HEK293T (cell line): ENCODE data around the gene HOXB3.
A peak's percentile ranks its signal among the peaks of the same experiment; 100 is the strongest.

Source experiments
- CTCF ChIA-PET: fragments of 350-600 bp; formaldehyde crosslinking; extraction: SDS; loops from one replicate; lab custom pipeline; 2021; ENCODE audit warnings: antibody characterized with exemption, inconsistent platforms; lab: Yijun Ruan, JAX
- POLR2A ChIA-PET: fragments of 350-600 bp; formaldehyde crosslinking; extraction: SDS; loops from one replicate; lab custom pipeline; 2020; ENCODE audit warnings: antibody characterized with exemption, inconsistent platforms; lab: Yijun Ruan, JAX
- DNase-seq: peaks from one replicate; pipeline ENCODE4 v3.0.0; 2012; ENCODE audit warnings: mixed read lengths; ENCODE audit errors: extremely low spot score
- ARNT ChIP-seq: fragments of 450-650 bp; IDR thresholded peaks from 2 replicates; pipeline ENCODE4 v1.6.1; 2017; ENCODE audit warnings: mild to moderate bottlenecking
- BHLHE40 ChIP-seq: fragments of 450-650 bp; IDR thresholded peaks from 2 replicates; pipeline ENCODE4 v1.6.1; 2016; ENCODE audit warnings: mild to moderate bottlenecking, moderate library complexity, borderline replicate concordance
- CTBP1 ChIP-seq: fragments of 450-650 bp; IDR thresholded peaks from 2 replicates; pipeline ENCODE4 v1.6.1; 2016; ENCODE audit warnings: borderline replicate concordance
- ELF4 ChIP-seq: fragments of 450-650 bp; IDR thresholded peaks from 2 replicates; pipeline ENCODE4 v1.6.1; 2017; ENCODE audit warnings: antibody characterized with exemption
- FOXA1 ChIP-seq: fragments of 450-650 bp; IDR thresholded peaks from 2 replicates; pipeline ENCODE4 v1.6.1; 2016; ENCODE audit warnings: mild to moderate bottlenecking
- FOXK2 ChIP-seq: fragments of 450-650 bp; IDR thresholded peaks from 2 replicates; pipeline ENCODE4 v1.6.1; 2016; ENCODE audit warnings: mild to moderate bottlenecking
- FOXM1 ChIP-seq: fragments of 450-650 bp; IDR thresholded peaks from 2 replicates; pipeline ENCODE4 v1.6.1; 2017; ENCODE audit warnings: mild to moderate bottlenecking, borderline replicate concordance
- HDGF ChIP-seq: fragments of 450-650 bp; IDR thresholded peaks from 2 replicates; pipeline ENCODE4 v1.6.1; 2017; ENCODE audit warnings: antibody characterized with exemption, borderline replicate concordance
- L3MBTL2 ChIP-seq: fragments of 450-650 bp; conservative IDR thresholded peaks from 2 replicates; pipeline ENCODE4 v1.6.1; 2016; ENCODE audit warnings: mild to moderate bottlenecking
- LEF1 ChIP-seq: fragments of 450-650 bp; IDR thresholded peaks from 2 replicates; pipeline ENCODE4 v1.6.1; 2017; ENCODE audit warnings: mild to moderate bottlenecking, borderline replicate concordance
- NFRKB ChIP-seq: fragments of 450-650 bp; IDR thresholded peaks from 2 replicates; pipeline ENCODE4 v1.6.1; 2016; ENCODE audit warnings: mild to moderate bottlenecking, moderate library complexity
- SP1 ChIP-seq: fragments of 450-650 bp; IDR thresholded peaks from 2 replicates; pipeline ENCODE4 v1.6.1; 2017
- SUZ12 ChIP-seq: fragments of 450-650 bp; IDR thresholded peaks from 2 replicates; pipeline ENCODE4 v1.6.1; 2016; ENCODE audit warnings: mild to moderate bottlenecking
- TARDBP ChIP-seq: fragments of 450-650 bp; IDR thresholded peaks from 2 replicates; pipeline ENCODE4 v1.6.1; 2016
- ZNF384 ChIP-seq: fragments of 450-650 bp; IDR thresholded peaks from 2 replicates; pipeline ENCODE4 v1.6.1; 2016
- TF ChIP-seq, protein P1 (sequence below): fragments of 450-650 bp; IDR thresholded peaks from 2 replicates; pipeline ENCODE4 v1.6.1; 2016

HOXB3 gene

DNA sequence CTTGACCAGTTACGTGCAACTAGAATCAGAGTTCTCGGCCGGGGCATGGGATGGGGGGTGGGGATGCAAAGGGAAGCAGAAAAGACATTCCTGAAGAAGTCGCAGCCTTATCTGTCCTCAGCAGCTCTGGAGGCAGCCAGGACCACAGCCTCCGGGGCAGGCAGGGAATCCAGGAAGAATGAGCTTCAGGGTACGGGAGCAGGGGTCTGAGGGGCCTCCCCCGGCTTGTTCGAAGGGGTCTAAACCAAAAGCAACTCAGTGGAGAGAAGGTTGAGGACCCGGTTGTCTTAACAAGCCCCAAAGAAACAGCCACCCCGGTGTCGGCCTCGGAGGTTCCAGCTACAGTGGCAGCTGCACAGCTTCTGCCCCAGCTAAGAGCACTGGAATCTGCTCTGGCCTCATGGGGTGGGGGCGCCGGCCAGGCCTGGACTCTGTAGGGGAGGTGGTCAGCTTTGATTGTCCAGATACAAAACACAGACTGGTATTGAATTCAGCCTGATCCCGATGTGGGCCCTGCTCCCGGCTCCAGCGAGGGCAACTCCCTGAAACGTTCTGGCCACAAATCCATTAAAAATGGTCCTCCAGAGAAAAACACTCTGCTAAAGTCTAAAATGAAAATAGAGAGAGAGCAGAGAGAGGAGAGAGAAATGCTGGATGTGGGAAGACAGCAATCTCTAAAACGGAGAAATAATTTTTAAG lies 19.6 kb downstream of the HOXB3 start:
- ChIA-PET CTCF (no interaction called here), POLR2A (interaction anchor here (0.5 to 2.1 kb wide), 7 partner anchors 17 to 71 kb away, joined by 3 to 10 read pairs (median 4); partner anchors contain the start of gene HOXB9)
- DNase-seq: no peak
- no peak for TF ChIP-seq CTBP1
- TF ChIP-seq HDGF: no peak
- TF ChIP-seq FOXK2: no peak
- TF ChIP-seq, protein P1, sequence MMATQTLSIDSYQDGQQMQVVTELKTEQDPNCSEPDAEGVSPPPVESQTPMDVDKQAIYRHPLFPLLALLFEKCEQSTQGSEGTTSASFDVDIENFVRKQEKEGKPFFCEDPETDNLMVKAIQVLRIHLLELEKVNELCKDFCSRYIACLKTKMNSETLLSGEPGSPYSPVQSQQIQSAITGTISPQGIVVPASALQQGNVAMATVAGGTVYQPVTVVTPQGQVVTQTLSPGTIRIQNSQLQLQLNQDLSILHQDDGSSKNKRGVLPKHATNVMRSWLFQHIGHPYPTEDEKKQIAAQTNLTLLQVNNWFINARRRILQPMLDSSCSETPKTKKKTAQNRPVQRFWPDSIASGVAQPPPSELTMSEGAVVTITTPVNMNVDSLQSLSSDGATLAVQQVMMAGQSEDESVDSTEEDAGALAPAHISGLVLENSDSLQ: no peak
- TF ChIP-seq ZNF384: no peak
- no peak for TF ChIP-seq L3MBTL2
- no peak for TF ChIP-seq BHLHE40
- no peak for TF ChIP-seq SP1
- TF ChIP-seq ELF4: no peak
- TF ChIP-seq FOXM1: no peak
- no peak for TF ChIP-seq TARDBP
- TF ChIP-seq NFRKB: no peak
- no peak for TF ChIP-seq ARNT
- no peak for TF ChIP-seq LEF1
- TF ChIP-seq SUZ12: no peak

DNA sequence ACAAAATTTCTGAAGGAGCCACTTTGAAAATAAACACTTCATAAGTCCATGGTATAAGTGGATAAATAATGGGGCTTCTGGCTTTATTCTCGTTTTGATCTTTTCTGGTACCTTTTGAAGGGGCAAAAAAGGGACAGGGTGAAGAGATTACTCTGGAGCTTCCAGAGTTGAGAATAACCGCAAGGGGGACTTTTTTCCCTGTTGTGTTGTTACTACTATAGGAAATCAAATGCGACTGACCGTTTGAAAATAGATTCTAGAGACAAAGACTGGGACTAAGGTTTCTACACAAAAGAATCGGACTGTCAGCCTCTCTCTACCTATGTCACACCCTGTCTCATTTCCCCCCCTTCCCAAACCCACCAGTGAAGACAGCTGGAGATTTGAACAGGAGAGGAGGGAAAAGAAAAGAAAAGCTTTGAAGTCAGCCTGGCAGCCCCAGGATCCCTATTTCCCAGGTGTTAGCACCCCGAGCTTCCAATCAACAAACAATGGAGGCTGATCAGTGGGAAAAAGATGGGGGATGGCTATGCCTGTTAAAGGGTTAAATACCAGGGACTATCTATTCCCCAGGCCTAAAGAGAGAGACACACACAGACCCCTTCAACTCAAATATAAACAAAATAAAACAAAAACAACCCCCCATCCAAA lies 20.2 kb downstream of the HOXB3 start:
- ChIA-PET CTCF (interaction anchor here (0.5 to 1.2 kb wide), 2 partner anchors 17 to 51 kb away, joined by 3 to 5 read pairs; no protein-coding TSS in a partner anchor), POLR2A (interaction anchor here (0.5 to 2.1 kb wide), 8 partner anchors 10 to 70 kb away, joined by 3 to 10 read pairs (median 4); partner anchors contain the start of gene HOXB9)
- no peak for DNase-seq
- no peak for TF ChIP-seq ARNT

DNA sequence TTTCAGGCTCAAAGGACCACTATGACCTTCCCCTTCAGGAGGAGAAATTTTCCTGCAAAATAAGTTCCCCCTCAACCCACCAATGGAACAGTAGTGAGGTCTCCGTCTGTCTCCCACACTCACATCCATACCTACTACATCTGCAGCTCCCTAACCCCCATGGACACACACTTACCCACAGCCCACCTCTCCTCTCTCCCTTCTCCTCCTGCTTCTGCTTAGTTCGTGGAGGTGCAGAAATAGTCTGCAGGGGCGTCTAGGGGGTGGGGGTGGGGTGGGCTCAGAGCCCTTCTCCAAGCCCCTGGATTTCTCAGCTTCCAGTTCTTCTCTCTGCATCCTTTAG lies 20.8 kb downstream of the HOXB3 start:
- ChIA-PET POLR2A (interaction anchor here (0.8 to 2.1 kb wide), 4 partner anchors 10 to 27 kb away, joined by 3 to 10 read pairs (median 6); no protein-coding TSS in a partner anchor), CTCF (interaction anchor here (0.5 to 1.2 kb wide), 2 partner anchors 18 to 50 kb away, joined by 3 to 5 read pairs; no protein-coding TSS in a partner anchor)
- no peak for DNase-seq
- TF ChIP-seq, protein P1: no peak
- no peak for TF ChIP-seq BHLHE40
- TF ChIP-seq ZNF384: no peak
- TF ChIP-seq NFRKB: no peak
- TF ChIP-seq FOXK2: no peak
- no peak for TF ChIP-seq L3MBTL2
- no peak for TF ChIP-seq SP1
- no peak for TF ChIP-seq FOXA1
- TF ChIP-seq CTBP1: no peak
- TF ChIP-seq ARNT: no peak
- TF ChIP-seq ELF4: no peak
- no peak for TF ChIP-seq HDGF
- TF ChIP-seq TARDBP: no peak
- TF ChIP-seq FOXM1: no peak
- TF ChIP-seq LEF1: no peak
- no peak for TF ChIP-seq SUZ12

DNA sequence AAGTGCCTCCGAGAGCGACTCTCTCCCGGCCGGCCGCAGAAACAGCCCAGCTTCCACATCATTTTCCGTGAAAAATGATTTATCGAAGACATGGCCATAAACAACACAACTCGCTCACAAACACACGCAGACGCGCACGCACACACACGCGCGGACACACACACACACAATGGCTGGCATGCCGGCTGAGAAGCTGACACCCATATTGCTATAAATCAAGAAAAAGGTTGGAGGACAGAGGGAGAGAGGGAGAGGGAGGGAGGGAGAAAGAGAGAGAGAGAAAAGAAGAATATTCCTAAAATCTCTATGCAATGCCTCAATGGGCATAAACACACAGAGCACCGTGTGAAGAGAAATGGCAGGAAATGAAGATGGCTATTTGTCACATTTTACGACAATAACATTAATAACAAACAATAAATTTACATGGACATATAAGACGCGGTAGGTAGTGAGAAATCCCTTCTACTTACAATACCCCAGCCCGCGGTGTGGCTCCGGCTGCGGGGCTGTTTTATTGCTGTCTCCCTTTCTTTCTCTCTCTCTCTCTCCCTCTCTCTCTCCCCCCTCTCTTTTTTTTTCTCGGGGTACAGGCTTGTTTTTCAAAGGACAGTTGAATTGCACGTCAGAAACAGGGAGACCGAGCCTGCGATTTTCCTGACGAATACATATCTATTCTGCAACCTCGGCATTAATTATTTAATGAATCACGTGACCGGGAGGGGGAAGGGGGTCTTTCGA lies 21.4 kb downstream of the HOXB3 start:
- TF ChIP-seq CTBP1 (peak; percentile 98), TARDBP (peak; percentile 26; the same call in 1 of the 2 replicates), FOXM1 (no peak), ARNT (peak; percentile 93)
- TF ChIP-seq, protein P1: peak; percentile 99
- CTCF ChIA-PET: interaction anchor here (0.5 to 1.2 kb wide), 4 partner anchors 14 to 685 kb away, joined by 3 to 5 read pairs (median 3); no protein-coding TSS in a partner anchor
- no peak for DNase-seq
- POLR2A ChIA-PET: interaction anchor here (0.8 to 3.0 kb wide), 4 partner anchors 11 to 20 kb away, joined by 3 to 12 read pairs (median 8); no protein-coding TSS in a partner anchor

DNA sequence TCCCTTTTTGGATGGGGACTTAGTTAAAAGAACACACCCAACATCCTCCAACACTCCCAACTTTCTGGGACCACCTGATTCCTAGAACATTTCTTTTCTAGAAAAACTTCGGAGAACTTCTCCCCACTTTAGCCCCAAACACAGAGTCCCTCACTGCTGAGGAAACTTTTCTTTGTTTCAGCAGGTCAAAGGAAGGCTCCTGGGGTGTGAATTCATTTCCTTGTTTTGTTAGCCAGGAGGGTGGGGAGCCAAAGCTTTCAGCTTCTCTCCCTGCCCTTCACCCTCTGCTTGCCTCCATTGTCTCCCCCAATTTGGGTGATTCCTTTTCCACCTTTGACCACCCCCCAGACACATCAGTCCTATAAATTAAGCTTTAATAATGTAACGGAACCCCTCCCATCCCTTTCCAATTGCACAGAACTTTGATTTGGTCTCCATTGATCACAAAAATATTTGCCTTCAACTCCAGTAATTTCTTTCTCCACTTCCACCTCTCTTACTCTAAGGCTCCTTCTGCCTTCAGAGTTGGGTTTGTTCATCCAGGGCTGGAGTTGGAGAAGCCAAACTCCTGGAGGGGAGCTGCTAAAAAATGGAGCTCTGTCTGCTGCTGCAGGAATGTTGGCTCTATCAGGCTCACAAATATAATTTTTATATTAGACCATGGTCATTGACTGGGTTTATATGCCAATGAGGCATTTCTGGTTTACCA lies 22.2 kb downstream of the HOXB3 start:
- DNase-seq: no peak
- POLR2A ChIA-PET: interaction anchor here (0.8 to 3.0 kb wide), 5 partner anchors 9 to 21 kb away, joined by 3 to 12 read pairs (median 5); no protein-coding TSS in a partner anchor
- TF ChIP-seq BHLHE40 (no peak), NFRKB (no peak), LEF1 (no peak), TARDBP (no peak), FOXK2 (no peak), FOXA1 (no peak), FOXM1 (no peak), HDGF (no peak), SP1 (no peak), CTBP1 (no peak), L3MBTL2 (no peak), ELF4 (no peak), ARNT (no peak), SUZ12 (no peak), ZNF384 (no peak)
- TF ChIP-seq, protein P1: no peak
- CTCF ChIA-PET: interaction anchor here (0.5 to 1.8 kb wide), 4 partner anchors 13 to 686 kb away, joined by 3 to 8 read pairs (median 3); no protein-coding TSS in a partner anchor
